WTC11 (cell line): ENCODE data around the gene UBR4.

ENCODE experiments used
- CTCF ChIP-seq: fragments of 200-600 bp; IDR thresholded peaks from 2 replicates; pipeline ENCODE4 v1.8.0; 2022; ENCODE audit warnings: antibody characterized with exemption
- FOXK1 ChIP-seq: sonication (generic); formaldehyde crosslinking; IDR thresholded peaks from 2 replicates; pipeline ENCODE4 v1.8.0; 2022; ENCODE audit warnings: mild to moderate bottlenecking, moderate library complexity, missing genetic modification reagents
- KAT7 ChIP-seq: sonication (generic); formaldehyde crosslinking; IDR thresholded peaks from 2 replicates; pipeline ENCODE4 v1.8.1; 2023; ENCODE audit warnings: missing genetic modification reagents, mild to moderate bottlenecking, borderline replicate concordance
- MYBL2 ChIP-seq: sonication (generic); formaldehyde crosslinking; IDR thresholded peaks from 2 replicates; pipeline ENCODE4 v1.8.1; 2023; ENCODE audit warnings: mild to moderate bottlenecking, moderate library complexity, missing genetic modification reagents
- SP1 ChIP-seq: sonication (generic); formaldehyde crosslinking; conservative IDR thresholded peaks from 2 replicates; pipeline ENCODE4 v1.8.1; 2022; ENCODE audit warnings: missing genetic modification reagents

- TF ChIP-seq CTCF (no peak), SP1 (CRISPR knock-in tag) (no peak), FOXK1 (CRISPR knock-in tag) (no peak), MYBL2 (CRISPR knock-in tag) (no peak), KAT7 (no peak)
Observed at GRCh38 chr1:19239876-19240275, 29.8 kb upstream of the UBR4 start.
